22Rv1 (cell line): Measurements from ENCODE around the gene IGF1R.

ENCODE experiments used
- CTCF ChIP-seq: fragments of 450-650 bp; IDR thresholded peaks from 2 replicates; pipeline ENCODE4 v1.5.1; 2017; ENCODE audit warnings: mild to moderate bottlenecking
- ZFX ChIP-seq: fragments of 450-650 bp; IDR thresholded peaks from 2 replicates; pipeline ENCODE4 v1.6.1; 2017; ENCODE audit warnings: antibody characterized with exemption, borderline replicate concordance

DNA sequence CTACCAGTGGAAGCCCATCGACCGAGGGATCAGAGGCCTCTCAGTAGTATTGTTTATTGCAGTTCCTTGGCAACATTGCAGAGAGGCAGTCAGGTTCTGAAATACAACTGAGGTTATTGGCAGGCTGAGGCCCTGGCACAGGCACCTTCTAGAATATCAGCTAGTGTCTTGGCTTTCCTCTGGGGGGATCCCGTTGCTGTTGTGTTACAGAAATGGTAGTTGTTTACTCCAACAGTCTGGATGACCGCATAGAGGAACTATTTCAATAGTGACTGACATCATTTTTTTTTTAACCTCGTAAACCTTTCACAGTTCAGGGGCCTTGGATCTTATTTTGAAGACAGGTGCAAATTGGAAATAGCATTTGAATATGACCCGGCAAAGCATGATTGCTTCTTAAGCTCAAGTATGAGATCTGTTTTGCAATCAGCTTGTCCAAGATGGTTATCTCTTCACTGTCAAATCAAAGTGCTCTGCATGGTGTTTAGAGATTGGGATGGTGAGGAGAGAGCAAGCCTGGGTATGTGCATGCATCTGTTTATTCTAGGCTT lies 295.3 kb downstream of the IGF1R start:
- TF ChIP-seq CTCF (no peak), ZFX (no peak)
